ENCODE measurements around the gene WDR70. TPM values are rescaled to one million over a fixed set of nuclear protein-coding genes. Genes with fewer than 3 reads are reported as not detected.
A peak's percentile ranks its signal among the peaks of the same experiment; 100 is the strongest.
"Not testable (repeated sequence)": the region's sequence is repeated elsewhere in the genome, so short reads cannot be mapped to it uniquely, and the experiment has no call there.

Gene WDR70
- total RNA-seq, 1 experiment from 2014 or later, result 31.3 TPM

DNA sequence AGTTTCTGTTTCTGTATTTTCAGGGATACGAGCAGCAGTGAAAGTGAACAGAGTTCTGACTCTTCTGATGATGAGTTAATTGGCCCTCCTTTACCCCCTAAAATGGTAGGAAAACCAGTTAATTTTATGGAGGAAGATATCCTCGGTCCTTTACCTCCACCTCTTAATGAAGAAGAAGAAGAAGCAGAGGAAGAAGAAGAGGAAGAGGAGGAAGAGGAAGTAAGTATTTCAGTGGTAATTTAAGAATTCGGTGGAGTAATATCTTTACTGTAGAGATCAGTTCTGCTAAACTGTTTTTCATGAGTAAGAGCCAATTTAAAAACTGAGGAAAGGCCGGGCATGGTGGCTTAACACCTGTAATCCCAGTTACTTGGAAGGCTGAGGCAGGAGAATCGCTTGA, 17.2 kb downstream of the WDR70 start:
- peaks cover 95% of the 10 kb centered on the region for H3K36me3 Mint-ChIP-seq (ENCODE audit: insufficient read depth, unreplicated experiment)
- H3K27me3 Mint-ChIP-seq (ENCODE audit: insufficient read depth, unreplicated experiment), result no peaks in the 10 kb centered on the region
- ChIA-PET POLR2A (no interaction called here), CTCF (no interaction called here)
- no peak overlapping the region for H3K4me3 Mint-ChIP-seq (ENCODE audit: unreplicated experiment)
- TF ChIP-seq, protein P1, sequence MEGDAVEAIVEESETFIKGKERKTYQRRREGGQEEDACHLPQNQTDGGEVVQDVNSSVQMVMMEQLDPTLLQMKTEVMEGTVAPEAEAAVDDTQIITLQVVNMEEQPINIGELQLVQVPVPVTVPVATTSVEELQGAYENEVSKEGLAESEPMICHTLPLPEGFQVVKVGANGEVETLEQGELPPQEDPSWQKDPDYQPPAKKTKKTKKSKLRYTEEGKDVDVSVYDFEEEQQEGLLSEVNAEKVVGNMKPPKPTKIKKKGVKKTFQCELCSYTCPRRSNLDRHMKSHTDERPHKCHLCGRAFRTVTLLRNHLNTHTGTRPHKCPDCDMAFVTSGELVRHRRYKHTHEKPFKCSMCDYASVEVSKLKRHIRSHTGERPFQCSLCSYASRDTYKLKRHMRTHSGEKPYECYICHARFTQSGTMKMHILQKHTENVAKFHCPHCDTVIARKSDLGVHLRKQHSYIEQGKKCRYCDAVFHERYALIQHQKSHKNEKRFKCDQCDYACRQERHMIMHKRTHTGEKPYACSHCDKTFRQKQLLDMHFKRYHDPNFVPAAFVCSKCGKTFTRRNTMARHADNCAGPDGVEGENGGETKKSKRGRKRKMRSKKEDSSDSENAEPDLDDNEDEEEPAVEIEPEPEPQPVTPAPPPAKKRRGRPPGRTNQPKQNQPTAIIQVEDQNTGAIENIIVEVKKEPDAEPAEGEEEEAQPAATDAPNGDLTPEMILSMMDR (IDR thresholded peaks at IDR 0.05; ENCODE audit: unreplicated experiment), result no peak
- H3K27ac Mint-ChIP-seq (ENCODE audit: low read depth, unreplicated experiment), result no peak overlapping the region
- intact Hi-C loops (cut with micrococcal nuclease), result no loop called here
- H3K9me3 Mint-ChIP-seq (ENCODE audit: unreplicated experiment), result no peaks in the 10 kb centered on the region
- no peak for DNase-seq (ENCODE audit: unreplicated experiment)
- no TSS peak for BruUV-seq (replicated peaks)
- no peaks in the 10 kb centered on the region for H3K4me1 Mint-ChIP-seq (ENCODE audit: insufficient read depth, unreplicated experiment)

DNA sequence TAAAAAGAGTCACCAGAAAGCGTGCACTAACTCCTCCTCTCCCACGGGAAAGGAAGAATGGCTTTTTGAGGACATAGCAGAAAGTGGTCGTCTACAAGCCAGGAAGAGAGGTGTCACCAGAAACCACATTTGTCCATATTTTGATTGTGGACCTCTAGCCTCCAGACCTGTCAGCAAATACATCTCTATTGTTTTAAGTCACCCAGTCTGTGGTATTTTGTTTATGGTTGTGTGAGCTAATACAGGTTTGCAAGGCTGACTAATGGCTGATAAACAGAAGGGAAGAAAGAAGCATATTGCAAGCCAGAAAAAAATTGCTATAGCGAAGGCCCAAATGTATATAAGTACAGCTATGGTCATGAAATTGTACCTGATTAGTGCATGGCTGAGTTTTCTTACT, 21.4 kb downstream of the WDR70 start:
- H3K27ac Mint-ChIP-seq (ENCODE audit: low read depth, unreplicated experiment), result no peak overlapping the region
- peaks cover 90% of the 10 kb centered on the region for H3K36me3 Mint-ChIP-seq (ENCODE audit: insufficient read depth, unreplicated experiment)
- H3K9me3 Mint-ChIP-seq (ENCODE audit: unreplicated experiment), result no peaks in the 10 kb centered on the region
- intact Hi-C loops (cut with micrococcal nuclease), result no loop called here
- POLR2A ChIA-PET, result no interaction called here
- no peak overlapping the region for H3K4me3 Mint-ChIP-seq (ENCODE audit: unreplicated experiment)
- DNase-seq (ENCODE audit: unreplicated experiment), result no peak
- BruUV-seq (replicated peaks), result no TSS peak
- H3K4me1 Mint-ChIP-seq (ENCODE audit: insufficient read depth, unreplicated experiment), result no peaks in the 10 kb centered on the region
- TF ChIP-seq, protein P1 (IDR thresholded peaks at IDR 0.05; ENCODE audit: unreplicated experiment), result no peak
- H3K27me3 Mint-ChIP-seq (ENCODE audit: insufficient read depth, unreplicated experiment), result no peaks in the 10 kb centered on the region
- CTCF ChIA-PET, result interaction anchor here (0.6 to 1.2 kb wide), 5 partner anchors 13 to 756 kb away, joined by 3 to 4 read pairs (median 3); no protein-coding TSS in a partner anchor

DNA sequence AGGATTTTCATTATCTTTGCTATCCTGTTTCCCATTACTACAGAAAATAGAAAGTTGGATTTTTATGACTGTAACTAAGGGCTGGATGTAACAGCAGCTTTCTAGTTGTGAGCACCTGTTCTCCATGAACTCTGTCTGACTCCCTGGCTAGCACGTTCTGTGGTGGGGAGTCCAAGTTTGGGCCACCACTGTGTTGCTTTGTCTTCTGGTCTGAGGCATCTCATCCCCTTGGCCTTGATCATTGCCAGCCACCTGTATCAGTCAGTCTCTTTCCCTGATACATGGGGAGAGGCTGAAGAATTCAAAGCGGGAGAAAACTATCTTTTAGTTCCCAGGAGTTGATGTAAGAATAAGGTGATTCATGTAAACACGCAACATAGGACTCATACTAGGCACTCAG, 33.4 kb downstream of the WDR70 start:
- Mint-ChIP-seq H3K4me1 (ENCODE audit: insufficient read depth, unreplicated experiment) (no peaks in the 10 kb centered on the region), H3K9me3 (ENCODE audit: unreplicated experiment) (no peaks in the 10 kb centered on the region), H3K27ac (ENCODE audit: low read depth, unreplicated experiment) (no peak overlapping the region), H3K4me3 (ENCODE audit: unreplicated experiment) (no peak overlapping the region), H3K27me3 (ENCODE audit: insufficient read depth, unreplicated experiment) (no peaks in the 10 kb centered on the region), H3K36me3 (ENCODE audit: insufficient read depth, unreplicated experiment) (peaks cover 41% of the 10 kb centered on the region)
- ChIA-PET POLR2A (interaction anchor here (0.7 to 1.2 kb wide), 3 partner anchors 33 to 326 kb away, joined by 3 to 5 read pairs (median 4); partner anchors contain the start of gene WDR70), CTCF (interaction anchor here (0.7 to 4.6 kb wide), 20 partner anchors 8 to 1097 kb away, joined by 3 to 36 read pairs (median 4); no protein-coding TSS in a partner anchor)
- TF ChIP-seq, protein P1 (IDR thresholded peaks at IDR 0.05; ENCODE audit: unreplicated experiment), result no peak
- no peak for DNase-seq (ENCODE audit: unreplicated experiment)
- no TSS peak for BruUV-seq (replicated peaks)
- intact Hi-C loops (cut with micrococcal nuclease), result loop anchor here (10.0 kb wide), 1 partner anchor 342 kb away; no protein-coding TSS in a partner anchor

DNA sequence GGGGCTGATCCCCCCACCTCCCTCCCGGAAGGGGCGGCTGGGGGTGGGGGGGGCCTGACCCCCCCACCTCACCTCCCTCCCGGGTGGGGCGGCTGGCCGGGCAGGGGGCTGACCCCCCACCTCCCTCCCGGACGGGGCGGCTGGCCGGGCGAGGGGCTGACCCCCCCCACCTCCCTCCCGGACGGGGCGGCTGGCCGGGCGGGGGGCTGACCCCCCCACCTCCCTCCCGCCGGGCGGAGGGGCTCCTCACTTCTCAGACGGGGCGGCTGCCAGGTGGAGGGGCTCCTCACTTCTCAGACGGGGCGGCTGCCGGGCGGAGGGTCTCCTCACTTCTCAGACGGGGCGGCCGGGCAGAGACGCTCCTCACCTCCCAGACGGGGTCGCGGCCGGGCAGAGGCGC, 36.3 kb downstream of the WDR70 start:
- peaks cover 38% of the 10 kb centered on the region for H3K36me3 Mint-ChIP-seq (ENCODE audit: insufficient read depth, unreplicated experiment)
- DNase-seq (ENCODE audit: unreplicated experiment); H3K27me3 Mint-ChIP-seq (ENCODE audit: insufficient read depth, unreplicated experiment); H3K27ac Mint-ChIP-seq (ENCODE audit: low read depth, unreplicated experiment); H3K9me3 Mint-ChIP-seq (ENCODE audit: unreplicated experiment); H3K4me1 Mint-ChIP-seq (ENCODE audit: insufficient read depth, unreplicated experiment); POLR2A ChIA-PET; CTCF ChIA-PET; H3K4me3 Mint-ChIP-seq (ENCODE audit: unreplicated experiment); BruUV-seq (replicated peaks): not testable (repeated sequence)
- intact Hi-C loops (cut with micrococcal nuclease), result loop anchor here (10.0 kb wide), 1 partner anchor 339 kb away; no protein-coding TSS in a partner anchor

DNA sequence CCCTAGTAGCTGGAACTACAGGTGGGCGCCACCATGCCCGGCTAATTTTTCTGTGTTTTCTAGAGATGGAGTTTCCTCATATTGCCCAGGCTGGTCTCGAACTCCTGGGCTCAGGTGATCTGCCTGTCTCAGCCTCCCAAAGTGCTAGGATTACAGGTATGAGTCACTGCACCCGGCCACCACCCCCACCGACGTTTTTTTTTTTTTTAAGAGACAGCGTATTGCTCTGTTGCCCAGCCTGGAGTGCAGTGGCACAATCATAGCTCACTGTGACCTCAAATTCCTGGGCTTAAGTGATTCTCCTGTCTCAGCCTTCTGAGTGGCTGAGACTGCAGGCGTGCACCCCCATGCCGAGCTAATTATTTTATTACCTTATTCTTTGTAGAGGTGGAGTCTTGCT, 38.2 kb downstream of the WDR70 start:
- no peaks in the 10 kb centered on the region for H3K27me3 Mint-ChIP-seq (ENCODE audit: insufficient read depth, unreplicated experiment)
- H3K36me3 Mint-ChIP-seq (ENCODE audit: insufficient read depth, unreplicated experiment), result peaks cover 28% of the 10 kb centered on the region
- no peak overlapping the region for H3K4me3 Mint-ChIP-seq (ENCODE audit: unreplicated experiment)
- no peaks in the 10 kb centered on the region for H3K4me1 Mint-ChIP-seq (ENCODE audit: insufficient read depth, unreplicated experiment)
- BruUV-seq (replicated peaks), result no TSS peak
- POLR2A ChIA-PET, result no interaction called here
- intact Hi-C loops (cut with micrococcal nuclease), result loop anchor here (10.0 kb wide), 1 partner anchor 337 kb away; no protein-coding TSS in a partner anchor
- CTCF ChIA-PET, result interaction anchor here (0.7 to 0.9 kb wide), 4 partner anchors 14 to 306 kb away, joined by 3 to 5 read pairs (median 3); no protein-coding TSS in a partner anchor
- TF ChIP-seq, protein P1 (IDR thresholded peaks at IDR 0.05; ENCODE audit: unreplicated experiment), result no peak
- no peak overlapping the region for H3K27ac Mint-ChIP-seq (ENCODE audit: low read depth, unreplicated experiment)
- no peaks in the 10 kb centered on the region for H3K9me3 Mint-ChIP-seq (ENCODE audit: unreplicated experiment)
- peak; percentile 20 for DNase-seq (ENCODE audit: unreplicated experiment)
